Neural cell (in vitro differentiated cells): Measurements from ENCODE around the gene ANKRD37. TPM values are rescaled to one million over a fixed set of nuclear protein-coding genes. Genes with fewer than 3 reads are reported as not detected.

Experiments
- H2AFZ ChIP-seq: fragments of 200-600, 300-800 bp; sonication (generic), shearing (Covaris generic); 2 replicates; pipeline ENCODE4 v1.6.0; 2014; ENCODE audit warnings: low read depth, mild to moderate bottlenecking, antibody characterized with exemption, low read length, moderate library complexity
- H3F3A ChIP-seq: fragments of 200-600 bp; shearing (Covaris generic); 2 replicates; pipeline ENCODE4 v1.6.1; 2016; ENCODE audit warnings: mild to moderate bottlenecking, moderate library complexity, mixed read lengths, antibody characterized with exemption, low read length; ENCODE audit not compliant: insufficient read depth, poor library complexity, severe bottlenecking
- H3K27ac ChIP-seq: fragments of 200-600, 300-800 bp; sonication (generic), shearing (Covaris generic); 2 replicates; pipeline ENCODE4 v1.5.1; 2014; ENCODE audit warnings: mild to moderate bottlenecking, low read length, moderate library complexity
- H3K27me3 ChIP-seq: fragments of 300-800, 200-600 bp; sonication (generic), shearing (Covaris generic); 2 replicates; pipeline ENCODE4 v1.6.0; 2014; ENCODE audit warnings: mild to moderate bottlenecking, low read depth, low read length, moderate library complexity; ENCODE audit not compliant: insufficient read depth
- H3K36me3 ChIP-seq: fragments of 300-800, 200-600 bp; sonication (generic), shearing (Covaris generic); 2 replicates; pipeline ENCODE4 v1.5.1; 2014; ENCODE audit warnings: mild to moderate bottlenecking, antibody characterized with exemption, low read length, moderate library complexity; ENCODE audit not compliant: insufficient read depth
- H3K4me2 ChIP-seq: fragments of 300-800, 200-600 bp; sonication (generic), shearing (Covaris generic); 2 replicates; pipeline ENCODE4 v1.6.0; 2014; ENCODE audit warnings: mild to moderate bottlenecking, low read length
- H3K4me3 ChIP-seq: fragments of 300-800, 200-600 bp; sonication (generic), shearing (Covaris generic); 2 replicates; pipeline ENCODE4 v1.5.1; 2014; ENCODE audit warnings: mild to moderate bottlenecking, low read length, moderate library complexity
- H3K79me2 ChIP-seq: fragments of 200-600 bp; shearing (Covaris generic); replicated peaks from 2 replicates; pipeline ENCODE4 v1.6.0; 2014; ENCODE audit warnings: mild to moderate bottlenecking, low read length, moderate library complexity; ENCODE audit not compliant: insufficient read depth
- H3K9ac ChIP-seq: fragments of 300-800, 200-600 bp; sonication (generic), shearing (Covaris generic); 2 replicates; pipeline ENCODE4 v1.6.1; 2016; ENCODE audit warnings: mild to moderate bottlenecking, low read length, mixed read lengths
- H3K9me2 ChIP-seq: fragments of 200-600 bp; shearing (Covaris generic); 2 replicates; pipeline ENCODE4 v1.6.1; 2016; ENCODE audit warnings: mild to moderate bottlenecking, low read length, mixed read lengths; ENCODE audit not compliant: insufficient read depth
- H3K9me3 ChIP-seq: fragments of 200-600, 300-800 bp; sonication (generic), shearing (Covaris generic); 2 replicates; pipeline ENCODE4 v1.6.1; 2016; ENCODE audit warnings: mild to moderate bottlenecking, mixed run types, low read length, moderate library complexity, mixed read lengths
- H4K20me1 ChIP-seq: fragments of 200-600 bp; shearing (Covaris generic); 2 replicates; pipeline ENCODE4 v1.6.1; 2016; ENCODE audit warnings: mild to moderate bottlenecking, mixed run types; ENCODE audit not compliant: insufficient read depth
- EP300 ChIP-seq: fragments of 450-650 bp; conservative IDR thresholded peaks from 2 replicates; pipeline ENCODE4 v1.6.1; 2014; ENCODE audit warnings: antibody characterized with exemption, mild to moderate bottlenecking, moderate library complexity; ENCODE audit not compliant: poor library complexity, severe bottlenecking
- EZH2 ChIP-seq: fragments of 200-600, 300-800 bp; shearing (Covaris generic), sonication (generic); IDR thresholded peaks from 2 replicates; pipeline ENCODE4 v1.6.1; 2014; ENCODE audit warnings: antibody characterized with exemption, low read length, borderline replicate concordance, mild to moderate bottlenecking; ENCODE audit not compliant: insufficient read depth, poor library complexity, severe bottlenecking
- MXI1 ChIP-seq: fragments of 450-650 bp; conservative IDR thresholded peaks from 2 replicates; pipeline ENCODE4 v1.6.1; 2014; ENCODE audit warnings: antibody characterized with exemption, mild to moderate bottlenecking; ENCODE audit not compliant: poor library complexity, severe bottlenecking
- POLR2AphosphoS5 ChIP-seq: IDR thresholded peaks from 2 replicates; pipeline ENCODE4 v1.6.1; 2012
- RAD21 ChIP-seq: fragments of 450-650 bp; conservative IDR thresholded peaks from 2 replicates; pipeline ENCODE4 v1.6.1; 2014; ENCODE audit warnings: antibody characterized with exemption, mild to moderate bottlenecking, moderate library complexity
- SMC3 ChIP-seq: fragments of 450-650 bp; conservative IDR thresholded peaks from 2 replicates; pipeline ENCODE4 v1.6.1; 2014; ENCODE audit warnings: antibody characterized with exemption, mild to moderate bottlenecking, moderate library complexity; ENCODE audit not compliant: poor library complexity
- TAF1 ChIP-seq: IDR thresholded peaks from 2 replicates; pipeline ENCODE4 v1.6.1; 2012; ENCODE audit warnings: low read depth
- polyA plus RNA-seq: library from polyadenylated mRNA; depleted of rRNA; stranded (reverse); fragments of >200 nt; gene quantifications from 2 replicates; pipeline ENCODE4 v1.2.3, GENCODE V29; 2014
- TF ChIP-seq, protein P1 (sequence below): IDR thresholded peaks from 2 replicates; pipeline ENCODE4 v1.6.1; 2012; ENCODE audit warnings: borderline replicate concordance
- TF ChIP-seq, protein P2 (sequence below): fragments of 450-650 bp; IDR thresholded peaks from 2 replicates; pipeline ENCODE4 v1.5.1; 2014; ENCODE audit warnings: antibody characterized with exemption, mild to moderate bottlenecking, moderate library complexity; ENCODE audit not compliant: poor library complexity, severe bottlenecking

Gene ANKRD37
- polyA plus RNA-seq, 1 donor from 2014 or later, result 2.6 TPM

DNA sequence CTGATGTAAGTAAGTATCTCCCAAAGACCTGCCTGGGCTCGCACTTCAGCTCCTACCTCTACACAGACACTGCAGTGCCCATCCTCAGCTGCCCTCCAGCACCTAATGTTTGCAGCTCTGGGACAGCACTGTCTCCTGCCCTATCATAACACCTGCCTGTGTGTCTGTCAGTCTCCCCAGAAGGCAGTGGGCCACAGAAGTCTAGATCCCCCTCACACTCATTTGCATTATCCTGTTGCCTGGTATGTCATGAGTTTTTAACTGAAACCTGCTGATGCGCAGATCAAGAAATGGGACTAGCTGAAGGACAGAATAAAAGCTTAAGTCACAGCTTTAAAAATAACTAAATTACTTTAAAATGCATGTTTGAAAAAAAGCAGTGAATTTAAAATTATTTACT lies 43.9 kb upstream of the ANKRD37 start:
- Histone ChIP-seq H2AFZ (no peak overlapping the region), H3K27ac (no peak overlapping the region), H3K79me2 (no peaks in the 10 kb centered on the region), H3K36me3 (no peaks in the 10 kb centered on the region), H3K9ac (no peak overlapping the region), H3K27me3 (no peaks in the 10 kb centered on the region), H3K4me3 (no peak overlapping the region), H4K20me1 (no peaks in the 10 kb centered on the region), H3K4me2 (no peak overlapping the region), H3K9me3 (no peaks in the 10 kb centered on the region), H3F3A (no peaks in the 10 kb centered on the region), H3K9me2 (no peaks in the 10 kb centered on the region)
- TF ChIP-seq RAD21 (no peak), TAF1 (no peak), POLR2AphosphoS5 (no peak), EP300 (no peak), SMC3 (no peak), MXI1 (no peak)
- TF ChIP-seq, protein P1, sequence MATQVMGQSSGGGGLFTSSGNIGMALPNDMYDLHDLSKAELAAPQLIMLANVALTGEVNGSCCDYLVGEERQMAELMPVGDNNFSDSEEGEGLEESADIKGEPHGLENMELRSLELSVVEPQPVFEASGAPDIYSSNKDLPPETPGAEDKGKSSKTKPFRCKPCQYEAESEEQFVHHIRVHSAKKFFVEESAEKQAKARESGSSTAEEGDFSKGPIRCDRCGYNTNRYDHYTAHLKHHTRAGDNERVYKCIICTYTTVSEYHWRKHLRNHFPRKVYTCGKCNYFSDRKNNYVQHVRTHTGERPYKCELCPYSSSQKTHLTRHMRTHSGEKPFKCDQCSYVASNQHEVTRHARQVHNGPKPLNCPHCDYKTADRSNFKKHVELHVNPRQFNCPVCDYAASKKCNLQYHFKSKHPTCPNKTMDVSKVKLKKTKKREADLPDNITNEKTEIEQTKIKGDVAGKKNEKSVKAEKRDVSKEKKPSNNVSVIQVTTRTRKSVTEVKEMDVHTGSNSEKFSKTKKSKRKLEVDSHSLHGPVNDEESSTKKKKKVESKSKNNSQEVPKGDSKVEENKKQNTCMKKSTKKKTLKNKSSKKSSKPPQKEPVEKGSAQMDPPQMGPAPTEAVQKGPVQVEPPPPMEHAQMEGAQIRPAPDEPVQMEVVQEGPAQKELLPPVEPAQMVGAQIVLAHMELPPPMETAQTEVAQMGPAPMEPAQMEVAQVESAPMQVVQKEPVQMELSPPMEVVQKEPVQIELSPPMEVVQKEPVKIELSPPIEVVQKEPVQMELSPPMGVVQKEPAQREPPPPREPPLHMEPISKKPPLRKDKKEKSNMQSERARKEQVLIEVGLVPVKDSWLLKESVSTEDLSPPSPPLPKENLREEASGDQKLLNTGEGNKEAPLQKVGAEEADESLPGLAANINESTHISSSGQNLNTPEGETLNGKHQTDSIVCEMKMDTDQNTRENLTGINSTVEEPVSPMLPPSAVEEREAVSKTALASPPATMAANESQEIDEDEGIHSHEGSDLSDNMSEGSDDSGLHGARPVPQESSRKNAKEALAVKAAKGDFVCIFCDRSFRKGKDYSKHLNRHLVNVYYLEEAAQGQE, result no peak
- TF ChIP-seq, protein P2, sequence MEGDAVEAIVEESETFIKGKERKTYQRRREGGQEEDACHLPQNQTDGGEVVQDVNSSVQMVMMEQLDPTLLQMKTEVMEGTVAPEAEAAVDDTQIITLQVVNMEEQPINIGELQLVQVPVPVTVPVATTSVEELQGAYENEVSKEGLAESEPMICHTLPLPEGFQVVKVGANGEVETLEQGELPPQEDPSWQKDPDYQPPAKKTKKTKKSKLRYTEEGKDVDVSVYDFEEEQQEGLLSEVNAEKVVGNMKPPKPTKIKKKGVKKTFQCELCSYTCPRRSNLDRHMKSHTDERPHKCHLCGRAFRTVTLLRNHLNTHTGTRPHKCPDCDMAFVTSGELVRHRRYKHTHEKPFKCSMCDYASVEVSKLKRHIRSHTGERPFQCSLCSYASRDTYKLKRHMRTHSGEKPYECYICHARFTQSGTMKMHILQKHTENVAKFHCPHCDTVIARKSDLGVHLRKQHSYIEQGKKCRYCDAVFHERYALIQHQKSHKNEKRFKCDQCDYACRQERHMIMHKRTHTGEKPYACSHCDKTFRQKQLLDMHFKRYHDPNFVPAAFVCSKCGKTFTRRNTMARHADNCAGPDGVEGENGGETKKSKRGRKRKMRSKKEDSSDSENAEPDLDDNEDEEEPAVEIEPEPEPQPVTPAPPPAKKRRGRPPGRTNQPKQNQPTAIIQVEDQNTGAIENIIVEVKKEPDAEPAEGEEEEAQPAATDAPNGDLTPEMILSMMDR, result no peak

DNA sequence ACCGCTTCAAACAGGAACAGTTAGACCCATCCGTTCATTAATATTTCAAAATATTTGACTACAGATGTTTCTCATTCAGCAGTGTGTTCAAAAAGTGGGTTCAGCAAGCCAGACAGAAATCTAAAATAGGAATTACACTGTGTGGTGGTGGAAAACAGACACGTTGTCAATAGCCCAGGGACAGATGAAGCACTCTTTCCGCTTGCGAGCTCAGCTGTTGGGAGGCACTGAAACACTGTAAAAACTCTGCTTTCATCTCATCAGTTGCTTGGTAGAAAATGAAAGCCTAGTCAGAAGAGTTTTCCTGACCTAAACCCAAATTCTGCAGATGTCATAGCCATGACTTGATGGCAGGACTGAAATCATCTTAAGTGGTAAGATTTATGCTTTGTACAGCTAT lies 39.4 kb upstream of the ANKRD37 start:
- Histone ChIP-seq H3K27ac (no peak overlapping the region), H2AFZ (no peak overlapping the region), H3K27me3 (no peaks in the 10 kb centered on the region), H3K9me2 (no peaks in the 10 kb centered on the region), H3K9ac (no peak overlapping the region), H3K9me3 (no peaks in the 10 kb centered on the region), H3K36me3 (no peaks in the 10 kb centered on the region), H3F3A (no peaks in the 10 kb centered on the region), H3K4me3 (no peak overlapping the region), H4K20me1 (no peaks in the 10 kb centered on the region), H3K4me2 (no peak overlapping the region), H3K79me2 (no peaks in the 10 kb centered on the region)
- TF ChIP-seq, protein P1, result no peak
- TF ChIP-seq EP300, result no peak
- TF ChIP-seq RAD21, result no peak
- no peak for TF ChIP-seq MXI1
- TF ChIP-seq TAF1, result no peak
- no peak for TF ChIP-seq EZH2
- TF ChIP-seq, protein P2, result no peak
